ENCODE measurements around the gene FCAMR. TPM values are rescaled to one million over a fixed set of nuclear protein-coding genes. Genes with fewer than 3 reads are reported as not detected.

Gene FCAMR
- total and polyA plus RNA-seq, 2 donors (not counting 1 experiment from before 2014, with no cell fraction given), result not detected

DNA sequence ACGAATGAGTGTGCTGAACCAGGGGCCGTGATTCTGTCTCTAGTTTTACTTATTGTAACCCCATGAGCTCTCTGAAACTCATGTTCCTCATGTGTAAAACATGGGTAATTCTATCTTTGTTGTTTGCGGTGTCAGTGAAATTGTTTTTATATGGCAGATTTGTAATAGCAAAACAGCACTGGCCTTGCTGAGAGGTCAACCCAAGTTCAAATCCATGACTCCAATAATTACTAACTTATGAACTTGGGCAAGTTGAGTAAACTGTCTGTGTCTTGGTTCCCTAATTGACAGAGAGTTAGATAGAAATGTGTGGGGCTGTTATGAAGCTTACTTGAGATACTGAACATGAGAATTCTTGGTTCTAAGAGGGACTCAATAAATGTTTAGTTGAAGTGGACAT, 44.5 kb upstream of the FCAMR start:
- Histone ChIP-seq H3K36me3 (ENCODE audit: control insufficient read depth, insufficient read depth, low read length) (no peaks in the 10 kb centered on the region), H3K27me3 (ENCODE audit: control insufficient read depth, insufficient read depth, low read length) (no peaks in the 10 kb centered on the region), H2AFZ (ENCODE audit: low read length) (no peak overlapping the region), H3K4me2 (ENCODE audit: extremely low read depth, insufficient read depth, low read length) (no peak overlapping the region), H4K20me1 (ENCODE audit: control insufficient read depth, extremely low read depth, insufficient read depth, low read length) (no peaks in the 10 kb centered on the region), H3K4me1 (ENCODE audit: control insufficient read depth, extremely low read depth, insufficient read depth, low read length) (no peaks in the 10 kb centered on the region), H3K4me3 (replicated peaks in 1 of 4; ENCODE audit: control extremely low read depth in 1 of 4, insufficient read depth in 1 of 4, low read depth in 3 of 4, low read length in 4 of 4) (no peak overlapping the region), H3K9ac (ENCODE audit: insufficient read depth, low read length) (no peak overlapping the region), H3K9me3 (ENCODE audit: control insufficient read depth, insufficient read depth, low read depth, low read length) (no peaks in the 10 kb centered on the region), H3K79me2 (ENCODE audit: control insufficient read depth, insufficient read depth, low read length) (no peaks in the 10 kb centered on the region), H3K27ac (ENCODE audit: insufficient read depth, low read length) (no peak overlapping the region)
- TF ChIP-seq, protein P1, sequence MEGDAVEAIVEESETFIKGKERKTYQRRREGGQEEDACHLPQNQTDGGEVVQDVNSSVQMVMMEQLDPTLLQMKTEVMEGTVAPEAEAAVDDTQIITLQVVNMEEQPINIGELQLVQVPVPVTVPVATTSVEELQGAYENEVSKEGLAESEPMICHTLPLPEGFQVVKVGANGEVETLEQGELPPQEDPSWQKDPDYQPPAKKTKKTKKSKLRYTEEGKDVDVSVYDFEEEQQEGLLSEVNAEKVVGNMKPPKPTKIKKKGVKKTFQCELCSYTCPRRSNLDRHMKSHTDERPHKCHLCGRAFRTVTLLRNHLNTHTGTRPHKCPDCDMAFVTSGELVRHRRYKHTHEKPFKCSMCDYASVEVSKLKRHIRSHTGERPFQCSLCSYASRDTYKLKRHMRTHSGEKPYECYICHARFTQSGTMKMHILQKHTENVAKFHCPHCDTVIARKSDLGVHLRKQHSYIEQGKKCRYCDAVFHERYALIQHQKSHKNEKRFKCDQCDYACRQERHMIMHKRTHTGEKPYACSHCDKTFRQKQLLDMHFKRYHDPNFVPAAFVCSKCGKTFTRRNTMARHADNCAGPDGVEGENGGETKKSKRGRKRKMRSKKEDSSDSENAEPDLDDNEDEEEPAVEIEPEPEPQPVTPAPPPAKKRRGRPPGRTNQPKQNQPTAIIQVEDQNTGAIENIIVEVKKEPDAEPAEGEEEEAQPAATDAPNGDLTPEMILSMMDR (conservative IDR thresholded peaks at IDR 0.05 in 1 of 2, IDR thresholded peaks at IDR 0.05 in 1 of 2; ENCODE audit: low read depth in 1 of 2, low read length in 2 of 2), result no peak
- TF ChIP-seq EZH2 (IDR thresholded peaks at IDR 0.05; ENCODE audit: low read length, missing control alignments), result no peak
- DNase-seq (ENCODE audit: low read depth in 2 of 2), result no peak

DNA sequence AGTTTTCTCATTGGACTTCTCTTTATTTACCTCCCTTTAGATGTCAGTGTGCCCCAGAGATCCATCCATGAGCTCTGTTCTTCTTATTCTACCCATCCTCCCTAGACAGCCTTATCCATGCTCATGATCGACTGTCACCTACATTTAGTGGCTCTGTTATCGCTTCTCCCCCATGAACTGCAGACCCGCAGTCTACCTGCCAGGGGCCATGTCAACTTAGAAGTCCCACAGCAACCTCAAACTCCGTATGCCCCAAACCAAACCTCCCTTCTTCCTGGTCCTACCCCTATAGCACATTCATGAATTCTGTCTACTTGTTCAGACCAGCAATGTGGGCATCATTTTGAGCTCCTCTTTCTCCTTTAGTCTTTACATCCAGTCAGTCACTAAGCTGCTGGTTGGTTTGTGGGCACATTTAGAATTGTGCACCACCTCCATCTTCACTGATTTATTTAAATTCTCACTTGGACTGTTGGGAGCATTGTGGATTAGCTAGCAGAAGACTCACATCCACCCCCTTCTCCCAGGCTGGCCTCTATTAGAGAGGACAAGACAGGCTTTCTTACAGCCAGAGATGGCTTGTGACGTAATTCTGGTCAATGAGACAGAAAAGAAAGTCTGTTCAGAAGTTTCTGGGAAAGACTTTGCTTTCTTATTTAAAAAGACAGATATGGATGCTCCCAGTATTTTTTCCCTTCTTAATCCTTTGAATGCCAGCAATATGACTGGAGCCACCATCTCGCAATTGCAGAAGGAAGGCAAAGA, 43.2 kb upstream of the FCAMR start:
- Histone ChIP-seq H2AFZ (ENCODE audit: low read length) (no peak overlapping the region), H3K4me2 (ENCODE audit: extremely low read depth, insufficient read depth, low read length) (no peak overlapping the region), H3K36me3 (ENCODE audit: control insufficient read depth, insufficient read depth, low read length) (no peaks in the 10 kb centered on the region), H3K9me3 (ENCODE audit: control insufficient read depth, insufficient read depth, low read depth, low read length) (no peaks in the 10 kb centered on the region), H3K27me3 (ENCODE audit: control insufficient read depth, insufficient read depth, low read length) (no peaks in the 10 kb centered on the region), H3K79me2 (ENCODE audit: control insufficient read depth, insufficient read depth, low read length) (no peaks in the 10 kb centered on the region), H3K4me1 (ENCODE audit: control insufficient read depth, extremely low read depth, insufficient read depth, low read length) (no peaks in the 10 kb centered on the region), H3K9ac (ENCODE audit: insufficient read depth, low read length) (no peak overlapping the region), H4K20me1 (ENCODE audit: control insufficient read depth, extremely low read depth, insufficient read depth, low read length) (no peaks in the 10 kb centered on the region), H3K4me3 (replicated peaks in 1 of 4; ENCODE audit: control extremely low read depth in 1 of 4, insufficient read depth in 1 of 4, low read depth in 3 of 4, low read length in 4 of 4) (no peak overlapping the region), H3K27ac (ENCODE audit: insufficient read depth, low read length) (no peak overlapping the region)
- TF ChIP-seq EZH2 (IDR thresholded peaks at IDR 0.05; ENCODE audit: low read length, missing control alignments), result no peak
- TF ChIP-seq, protein P1 (conservative IDR thresholded peaks at IDR 0.05 in 1 of 2, IDR thresholded peaks at IDR 0.05 in 1 of 2; ENCODE audit: low read depth in 1 of 2, low read length in 2 of 2), result no peak
- DNase-seq (ENCODE audit: low read depth in 2 of 2), result no peak

DNA sequence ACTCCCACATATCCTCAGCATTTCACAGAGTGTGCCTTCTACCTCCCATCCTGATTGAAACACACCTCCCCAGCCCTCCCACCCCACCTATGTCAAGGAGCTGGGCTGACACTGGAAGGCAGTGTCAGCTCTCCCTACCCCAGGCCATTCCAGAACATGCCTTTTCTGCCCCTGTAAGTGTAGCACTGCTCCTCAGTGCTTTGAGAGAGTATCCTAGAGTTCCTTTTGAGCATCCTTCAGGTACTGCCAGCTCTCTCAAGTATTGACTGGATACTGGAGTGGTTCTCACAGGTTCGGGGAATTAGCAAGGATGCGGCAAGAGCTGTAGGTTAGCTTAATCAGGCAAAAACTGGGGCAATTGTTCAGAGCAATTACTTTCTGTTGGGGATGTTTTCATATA, 40.5 kb upstream of the FCAMR start:
- no peak for DNase-seq (ENCODE audit: low read depth in 2 of 2)
- Histone ChIP-seq H3K4me2 (ENCODE audit: extremely low read depth, insufficient read depth, low read length) (no peak overlapping the region), H3K9ac (ENCODE audit: insufficient read depth, low read length) (no peak overlapping the region), H4K20me1 (ENCODE audit: control insufficient read depth, extremely low read depth, insufficient read depth, low read length) (no peaks in the 10 kb centered on the region), H3K9me3 (ENCODE audit: control insufficient read depth, insufficient read depth, low read depth, low read length) (no peaks in the 10 kb centered on the region), H3K36me3 (ENCODE audit: control insufficient read depth, insufficient read depth, low read length) (no peaks in the 10 kb centered on the region), H3K27me3 (ENCODE audit: control insufficient read depth, insufficient read depth, low read length) (no peaks in the 10 kb centered on the region), H3K27ac (ENCODE audit: insufficient read depth, low read length) (no peak overlapping the region), H3K79me2 (ENCODE audit: control insufficient read depth, insufficient read depth, low read length) (no peaks in the 10 kb centered on the region), H3K4me1 (ENCODE audit: control insufficient read depth, extremely low read depth, insufficient read depth, low read length) (no peaks in the 10 kb centered on the region), H2AFZ (ENCODE audit: low read length) (no peak overlapping the region), H3K4me3 (replicated peaks in 1 of 4; ENCODE audit: control extremely low read depth in 1 of 4, insufficient read depth in 1 of 4, low read depth in 3 of 4, low read length in 4 of 4) (no peak overlapping the region)
- TF ChIP-seq, protein P1 (conservative IDR thresholded peaks at IDR 0.05 in 1 of 2, IDR thresholded peaks at IDR 0.05 in 1 of 2; ENCODE audit: low read depth in 1 of 2, low read length in 2 of 2), result no peak
- TF ChIP-seq EZH2 (IDR thresholded peaks at IDR 0.05; ENCODE audit: low read length, missing control alignments), result no peak
